Fibroblast of upper back skin (primary cell): ENCODE measurements around the gene RANBP1.
"Not testable (repeated sequence)": the region's sequence is repeated elsewhere in the genome, so short reads cannot be mapped to it uniquely, and the experiment has no call there.

Source experiments
- DNase-seq: peaks from one replicate; pipeline ENCODE4 v3.0.0-alpha.2; 2013

The RANBP1 gene

GRCh38 chr22:20115691-20116375 is at the start of gene RANBP1:
Gene RANBP1, plus strand, starts transcription at chr22:20116104. Its CDS starts 81 bp downstream, at chr22:20116185.
- DNase-seq = no peak

- DNase-seq = no peak
These were observed 49.1 kb upstream of the RANBP1 start for GRCh38 chr22:20066617-20067383.

GRCh38 chr22:20067384-20067682 is 48.6 kb upstream of the RANBP1 start:
- DNase-seq = not testable (repeated sequence)

GRCh38 chr22:20068640-20069039 is 47.3 kb upstream of the RANBP1 start:
- no peak for DNase-seq

DNA sequence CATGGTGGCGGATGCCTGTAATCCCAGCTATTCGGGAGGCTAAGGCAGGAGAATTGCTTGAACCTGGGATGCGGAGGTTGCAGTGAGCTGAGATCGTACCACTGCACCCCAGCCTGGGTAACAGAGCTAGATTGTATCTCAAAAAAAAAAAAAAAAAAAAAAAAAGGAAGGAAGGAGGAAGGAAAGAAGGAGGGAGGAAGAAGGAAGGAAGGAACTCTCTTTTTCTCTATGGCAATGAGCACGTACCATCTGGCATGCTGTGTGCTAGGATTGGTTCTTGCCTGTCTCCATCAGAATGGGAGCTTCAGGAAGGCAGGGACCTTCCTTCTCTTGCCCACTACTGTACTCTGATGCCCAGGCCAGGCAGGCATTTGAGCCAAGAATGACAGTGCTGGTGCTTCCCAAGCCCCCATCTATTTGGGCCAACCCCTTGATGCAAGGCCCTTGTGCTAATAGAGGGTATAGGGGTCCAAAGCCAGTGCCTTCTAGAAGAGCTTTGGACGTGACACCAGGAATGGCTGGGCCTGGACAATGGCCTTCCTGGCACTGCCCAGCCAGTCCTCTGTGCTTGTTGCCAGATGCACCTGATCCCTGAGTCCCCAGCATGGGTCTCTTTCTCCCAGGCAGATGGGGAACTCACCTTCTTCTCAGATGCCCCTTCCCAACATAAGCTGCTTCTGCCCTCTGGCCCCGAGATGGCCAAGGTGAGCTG is 46.4 kb upstream of the RANBP1 start:
- no peak for DNase-seq

DNA sequence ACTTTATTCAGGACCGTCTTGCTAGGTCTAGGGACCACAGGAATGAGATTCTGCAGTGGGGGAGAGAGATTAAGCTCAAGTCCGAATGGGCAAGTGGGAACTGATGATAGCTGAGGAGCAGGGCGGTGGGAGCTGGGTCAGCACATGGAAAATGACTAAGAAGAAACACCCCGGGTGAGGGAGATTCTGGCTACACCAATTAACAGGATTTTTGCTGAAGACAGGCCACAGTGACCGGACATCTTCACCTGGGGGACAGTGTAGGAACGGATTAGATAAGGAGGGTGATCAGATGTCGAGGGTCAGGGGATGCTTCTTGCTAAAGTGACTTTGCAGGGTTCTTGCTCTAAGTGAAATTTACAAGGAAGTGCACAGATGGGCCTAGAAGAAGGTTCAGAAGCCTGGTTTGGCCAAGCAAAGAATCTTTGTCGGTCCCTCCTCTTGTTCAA is 44.4 kb upstream of the RANBP1 start:
- DNase-seq = no peak

- no peak for DNase-seq
These were observed 39.2 kb upstream of the RANBP1 start for GRCh38 chr22:20076627-20077172.

GRCh38 chr22:20079745-20080444 is 36.0 kb upstream of the RANBP1 start, which contains the start of gene DGCR8:
Gene DGCR8, plus strand, starts transcription at chr22:20080241. Its CDS starts 5,723 bp downstream, at chr22:20085964.
- peak; percentile 95 for DNase-seq

- peak; percentile 46 for DNase-seq
These were observed 35.5 kb upstream of the RANBP1 start for GRCh38 chr22:20080445-20080775.

GRCh38 chr22:20080776-20081654 is 34.9 kb upstream of the RANBP1 start:
- DNase-seq = peak; percentile 41

- no peak for DNase-seq
These were observed 32.6 kb upstream of the RANBP1 start for GRCh38 chr22:20083157-20083890.

DNA sequence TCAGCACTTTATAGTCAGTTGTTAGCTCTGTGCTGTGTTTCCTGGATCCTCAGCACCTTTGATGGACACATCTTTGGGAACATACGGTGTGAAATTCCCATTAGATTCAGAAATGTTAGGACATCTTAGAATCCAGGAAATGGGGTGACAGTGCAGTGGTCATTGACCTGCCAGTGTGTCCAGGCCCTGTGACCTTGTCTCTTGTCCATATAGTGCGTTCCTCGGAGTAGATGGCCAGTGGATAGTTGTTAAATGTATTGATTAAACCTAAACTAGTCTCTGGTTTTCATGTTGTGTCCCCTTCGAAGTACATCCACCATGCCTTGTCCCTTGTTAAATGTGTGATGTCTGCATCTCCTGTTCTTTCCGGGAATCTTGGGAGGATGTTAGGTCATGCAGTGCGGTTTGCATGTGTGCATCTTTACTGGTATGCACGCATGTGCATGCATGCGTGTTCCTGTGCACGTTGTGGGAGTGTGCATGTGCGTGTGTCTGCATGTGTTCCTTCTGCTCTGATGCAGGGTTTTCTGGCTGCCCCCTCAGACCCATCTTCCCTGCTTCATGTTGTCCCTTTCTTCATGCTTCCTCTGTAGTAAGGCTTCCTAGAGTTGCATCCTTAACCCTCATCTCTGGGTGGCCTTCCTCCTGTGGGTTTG is 31.9 kb upstream of the RANBP1 start:
- no peak for DNase-seq

DNA sequence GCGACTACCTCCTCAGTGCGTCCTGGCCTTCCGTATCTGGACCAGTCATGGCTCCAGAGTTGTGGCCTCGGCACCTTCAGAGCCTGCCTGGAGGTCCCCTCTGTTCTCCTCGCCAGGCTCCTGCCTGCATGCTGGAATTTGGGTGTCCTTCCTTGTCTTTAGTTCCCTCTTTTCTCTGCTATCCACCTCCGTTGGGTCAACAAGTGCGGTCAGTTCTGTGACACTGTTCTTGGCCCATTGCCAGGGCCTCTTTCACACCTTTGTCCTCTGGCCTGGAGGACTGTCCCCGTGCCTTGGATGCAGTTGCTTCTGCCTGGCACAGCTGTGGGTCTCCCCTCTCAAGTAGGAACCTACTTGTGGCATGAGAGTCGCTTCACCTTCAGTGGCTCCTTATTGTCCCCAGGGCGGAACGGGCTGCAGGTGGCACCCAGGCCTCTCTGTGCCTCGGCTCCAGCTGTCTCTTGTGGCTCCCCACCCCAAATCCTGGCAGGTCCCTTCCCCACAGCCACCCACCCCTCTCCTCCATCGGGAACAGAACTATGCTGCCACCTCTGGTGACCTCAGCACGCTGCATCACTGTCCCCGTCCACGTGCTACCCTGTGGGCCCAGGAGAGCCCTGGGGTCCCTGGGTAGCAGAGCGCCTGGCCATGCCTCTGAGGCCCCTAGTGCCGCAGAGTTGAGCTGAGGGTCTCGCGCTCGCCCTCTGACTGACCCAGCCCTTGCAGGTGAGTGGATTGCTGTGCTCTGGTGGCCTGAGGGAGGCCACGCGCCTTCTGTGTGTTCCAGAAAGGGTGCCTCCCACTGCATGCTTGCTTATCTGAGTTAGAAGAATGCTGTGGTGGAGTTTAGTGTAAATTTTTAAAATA is 31.1 kb upstream of the RANBP1 start:
- DNase-seq = no peak

GRCh38 chr22:20085651-20086050 is 30.3 kb upstream of the RANBP1 start:
- no peak for DNase-seq

DNA sequence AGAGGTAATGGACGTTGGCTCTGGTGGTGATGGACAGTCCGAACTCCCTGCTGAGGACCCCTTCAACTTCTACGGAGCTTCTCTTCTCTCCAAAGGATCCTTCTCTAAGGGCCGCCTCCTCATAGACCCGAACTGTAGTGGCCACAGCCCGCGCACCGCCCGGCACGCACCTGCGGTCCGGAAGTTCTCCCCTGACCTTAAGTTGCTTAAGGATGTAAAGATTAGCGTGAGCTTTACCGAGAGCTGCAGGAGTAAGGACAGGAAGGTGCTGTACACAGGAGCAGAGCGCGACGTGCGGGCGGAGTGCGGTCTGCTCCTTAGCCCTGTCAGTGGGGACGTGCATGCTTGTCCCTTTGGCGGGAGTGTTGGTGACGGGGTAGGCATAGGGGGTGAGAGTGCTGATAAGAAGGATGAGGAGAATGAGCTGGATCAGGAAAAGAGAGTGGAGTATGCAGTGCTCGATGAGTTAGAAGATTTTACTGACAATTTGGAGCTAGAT is 29.8 kb upstream of the RANBP1 start:
- DNase-seq = no peak

- no peak for DNase-seq
These were observed 29.1 kb upstream of the RANBP1 start for GRCh38 chr22:20086763-20087162.

DNA sequence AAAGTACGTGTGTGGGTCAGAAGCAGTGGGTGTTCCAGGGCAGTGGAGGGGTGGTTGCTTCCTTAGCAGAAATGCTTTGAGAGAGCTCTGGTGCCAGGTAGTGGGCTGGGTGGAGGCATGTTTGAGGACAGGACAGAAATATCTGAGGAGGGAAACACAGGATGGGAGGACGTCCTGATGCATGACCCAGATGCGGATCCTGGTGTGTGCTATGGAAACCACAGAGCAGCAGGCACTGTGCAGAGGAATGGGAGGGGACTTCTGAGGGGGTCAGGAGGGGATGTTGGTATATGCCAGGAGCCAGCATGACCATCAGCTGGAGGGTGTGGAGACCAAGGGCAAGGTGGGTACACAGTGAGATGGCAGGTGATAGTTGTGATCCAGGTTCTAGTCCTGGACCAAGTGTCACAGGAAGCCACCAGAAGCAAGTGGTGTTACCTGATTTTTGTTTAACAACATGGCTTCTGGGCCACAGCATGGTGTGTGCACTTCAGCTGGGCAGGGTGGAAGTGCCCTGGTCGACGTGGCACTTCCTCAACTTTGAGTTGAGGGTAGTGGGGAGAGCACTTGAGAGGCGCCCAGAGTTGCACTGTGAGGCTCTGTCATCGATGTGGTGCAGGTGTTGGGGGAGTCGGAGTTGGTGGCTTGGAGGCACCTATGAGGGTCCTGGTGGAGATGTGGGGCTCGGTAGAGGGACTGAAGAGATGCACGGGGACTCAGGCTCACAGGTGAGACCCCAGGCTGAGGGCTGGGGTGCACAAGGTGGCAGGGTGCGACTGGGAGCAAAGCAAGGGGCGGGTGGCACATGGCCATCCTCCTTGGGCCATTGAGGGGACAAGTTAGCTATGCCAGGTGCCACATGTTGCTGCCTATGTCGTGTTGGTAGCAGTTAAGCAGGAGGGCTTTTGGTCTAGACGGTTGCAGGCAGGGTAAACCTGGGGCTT is 28.3 kb upstream of the RANBP1 start:
- no peak for DNase-seq

DNA sequence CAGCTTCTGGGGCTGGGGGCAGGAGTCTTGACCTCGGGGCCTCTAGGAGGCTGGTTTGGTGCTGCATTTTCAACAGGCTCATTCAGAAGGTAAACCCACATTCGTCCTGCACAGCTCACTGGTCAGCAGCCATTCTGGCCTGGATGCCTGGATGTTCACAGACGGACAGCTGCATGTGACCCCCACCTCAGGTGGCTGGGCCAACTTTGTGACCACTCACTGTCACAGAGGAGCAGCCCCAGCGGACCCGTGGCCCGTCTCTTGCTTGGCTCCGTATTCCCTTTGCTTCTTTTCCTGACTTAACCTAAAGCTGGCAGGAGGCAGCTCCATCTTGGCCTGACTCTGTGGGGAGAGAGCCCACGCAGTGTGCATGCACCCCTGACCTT is 27.6 kb upstream of the RANBP1 start:
- DNase-seq = no peak
